WERI-Rb-1 (cell line): Measurements from ENCODE around the gene C2orf81.

Source experiments
- DNase-seq: peaks from one replicate; pipeline ENCODE4 v3.0.0-alpha.2; 2020
- H3K27ac ChIP-seq: fragments of 250-450 bp; sonication (Bioruptor Pico); 2 replicates; pipeline ENCODE4 v1.5.1; 2020; ENCODE audit warnings: mild to moderate bottlenecking, moderate library complexity
- H3K27me3 ChIP-seq: fragments of 250-450 bp; sonication (Bioruptor Pico); 2 replicates; pipeline ENCODE4 v1.5.1; 2021; ENCODE audit warnings: mild to moderate bottlenecking, low read depth, moderate library complexity; ENCODE audit not compliant: insufficient read depth, severe bottlenecking
- H3K36me3 ChIP-seq: fragments of 250-450 bp; sonication (Bioruptor Pico); 2 replicates; pipeline ENCODE4 v1.5.1; 2020; ENCODE audit warnings: mild to moderate bottlenecking, moderate library complexity
- H3K4me3 ChIP-seq: 2 replicates; pipeline ENCODE4 v1.5.1; 2011; ENCODE audit warnings: low read depth, mild to moderate bottlenecking, control low read depth, low read length
- H3K9me3 ChIP-seq: fragments of 250-450 bp; sonication (Bioruptor Pico); 2 replicates; pipeline ENCODE4 v1.5.1; 2021; ENCODE audit warnings: mild to moderate bottlenecking, moderate library complexity; ENCODE audit not compliant: severe bottlenecking
- TF ChIP-seq, protein P1 (sequence below): IDR thresholded peaks from 2 replicates; pipeline ENCODE4 v1.5.1; 2011; ENCODE audit warnings: low read depth, mild to moderate bottlenecking, control low read depth, inconsistent platforms, low read length

The C2orf81 gene

DNA sequence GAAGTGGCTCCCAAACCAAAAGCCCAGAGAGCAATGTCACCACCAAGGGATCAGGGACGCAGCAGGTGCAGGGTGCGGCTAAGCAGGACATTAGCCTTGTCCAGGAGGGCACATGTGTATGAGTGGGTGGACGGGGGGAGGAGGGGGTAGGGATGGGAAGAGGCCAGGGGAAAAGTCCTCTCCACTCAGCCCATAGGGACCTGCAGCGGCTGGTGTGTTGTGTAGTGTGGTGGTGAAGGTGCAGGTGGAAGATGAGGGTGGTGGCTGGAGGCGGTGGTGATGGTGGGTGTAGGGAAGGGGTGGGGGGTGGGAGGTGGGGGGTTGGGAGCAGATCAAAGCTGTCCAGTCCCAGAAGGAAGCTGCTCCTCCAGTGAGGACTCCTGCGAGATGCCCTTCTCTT lies 3.7 kb downstream of the C2orf81 start:
- Histone ChIP-seq H3K4me3 (no peak overlapping the region), H3K27ac (no peak overlapping the region), H3K36me3 (no peaks in the 10 kb centered on the region), H3K27me3 (no peaks in the 10 kb centered on the region), H3K9me3 (no peaks in the 10 kb centered on the region)
- DNase-seq: no peak
- TF ChIP-seq, protein P1, sequence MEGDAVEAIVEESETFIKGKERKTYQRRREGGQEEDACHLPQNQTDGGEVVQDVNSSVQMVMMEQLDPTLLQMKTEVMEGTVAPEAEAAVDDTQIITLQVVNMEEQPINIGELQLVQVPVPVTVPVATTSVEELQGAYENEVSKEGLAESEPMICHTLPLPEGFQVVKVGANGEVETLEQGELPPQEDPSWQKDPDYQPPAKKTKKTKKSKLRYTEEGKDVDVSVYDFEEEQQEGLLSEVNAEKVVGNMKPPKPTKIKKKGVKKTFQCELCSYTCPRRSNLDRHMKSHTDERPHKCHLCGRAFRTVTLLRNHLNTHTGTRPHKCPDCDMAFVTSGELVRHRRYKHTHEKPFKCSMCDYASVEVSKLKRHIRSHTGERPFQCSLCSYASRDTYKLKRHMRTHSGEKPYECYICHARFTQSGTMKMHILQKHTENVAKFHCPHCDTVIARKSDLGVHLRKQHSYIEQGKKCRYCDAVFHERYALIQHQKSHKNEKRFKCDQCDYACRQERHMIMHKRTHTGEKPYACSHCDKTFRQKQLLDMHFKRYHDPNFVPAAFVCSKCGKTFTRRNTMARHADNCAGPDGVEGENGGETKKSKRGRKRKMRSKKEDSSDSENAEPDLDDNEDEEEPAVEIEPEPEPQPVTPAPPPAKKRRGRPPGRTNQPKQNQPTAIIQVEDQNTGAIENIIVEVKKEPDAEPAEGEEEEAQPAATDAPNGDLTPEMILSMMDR: no peak

DNA sequence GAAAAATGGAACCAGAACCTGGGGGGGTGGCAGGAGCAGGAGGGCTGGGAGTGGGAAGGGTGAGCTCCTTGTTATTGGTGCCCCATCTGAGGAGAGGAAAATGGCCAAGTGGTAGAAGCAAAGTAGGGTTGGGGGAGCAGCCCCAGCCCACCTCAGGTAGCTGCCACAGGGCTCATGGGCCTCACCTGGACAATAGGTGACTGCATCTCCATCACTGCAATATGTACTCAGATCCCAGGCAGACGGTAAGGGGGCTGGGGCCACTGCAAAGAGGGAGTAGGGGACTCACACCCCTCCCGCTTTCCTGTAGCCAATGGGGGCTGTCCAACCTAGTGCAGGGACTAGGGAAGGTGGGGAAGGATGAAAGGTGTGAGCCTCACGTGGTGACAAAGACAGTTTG lies 4.2 kb downstream of the C2orf81 start:
- no peak for DNase-seq
- Histone ChIP-seq H3K9me3 (no peaks in the 10 kb centered on the region), H3K36me3 (no peaks in the 10 kb centered on the region), H3K27me3 (no peaks in the 10 kb centered on the region), H3K27ac (no peak overlapping the region), H3K4me3 (no peak overlapping the region)
- TF ChIP-seq, protein P1: no peak

DNA sequence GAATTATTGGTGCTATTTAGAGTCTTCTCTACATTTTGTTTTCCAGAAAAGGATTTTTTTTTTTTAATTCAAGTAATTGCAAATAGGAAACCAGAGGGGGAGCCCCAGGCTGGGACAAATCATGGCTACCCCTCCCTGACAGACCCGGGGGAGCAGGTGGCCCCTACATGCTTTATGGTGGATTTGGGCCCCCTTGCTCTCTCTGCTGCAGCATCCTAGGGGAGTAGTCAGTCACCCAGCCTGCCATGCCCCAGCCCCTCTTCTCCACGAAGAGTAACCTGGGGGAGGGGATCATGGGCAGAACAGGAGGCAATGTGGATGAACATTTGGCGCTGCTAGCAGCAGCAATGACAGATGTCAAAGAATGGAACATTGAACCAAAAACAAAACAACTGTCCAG lies 4.6 kb downstream of the C2orf81 start:
- no peak for DNase-seq
- H3K9me3 ChIP-seq: no peaks in the 10 kb centered on the region
- H3K36me3 ChIP-seq: no peaks in the 10 kb centered on the region
- no peak overlapping the region for H3K27ac ChIP-seq
- TF ChIP-seq, protein P1: no peak
- no peaks in the 10 kb centered on the region for H3K27me3 ChIP-seq
- H3K4me3 ChIP-seq: no peak overlapping the region

DNA sequence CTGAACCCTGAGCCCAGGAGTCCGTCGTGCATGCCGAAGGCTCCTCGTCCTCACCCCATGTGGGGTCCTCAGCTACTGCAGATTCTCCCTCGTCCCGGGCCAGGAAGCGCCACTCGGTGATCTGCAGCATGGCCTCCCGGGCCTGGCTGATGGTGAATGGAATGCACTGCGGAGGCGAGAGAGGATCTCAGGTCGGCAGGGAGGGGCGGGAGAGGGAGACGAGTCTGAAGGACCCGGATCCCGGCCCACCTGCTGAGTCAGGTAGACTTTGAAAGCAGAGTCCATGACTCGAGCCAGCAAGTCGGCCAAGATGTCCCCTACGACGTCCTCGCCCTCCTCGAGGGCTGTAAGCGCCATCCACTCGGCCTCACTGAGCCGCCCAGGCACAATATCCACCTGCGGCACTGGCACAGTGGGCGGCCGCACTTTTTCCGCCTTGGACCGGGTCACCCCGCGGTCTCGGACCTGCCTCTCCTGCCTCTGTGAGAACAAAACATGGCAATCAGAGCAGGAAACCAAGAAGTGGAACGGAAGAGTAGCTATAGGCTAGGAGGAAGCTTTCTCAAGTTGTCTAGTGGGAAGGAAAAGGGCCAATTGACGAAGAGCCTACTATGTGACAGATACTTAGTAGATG lies 5.5 kb downstream of the C2orf81 start:
- Histone ChIP-seq H3K9me3 (no peaks in the 10 kb centered on the region), H3K36me3 (no peaks in the 10 kb centered on the region), H3K27ac (no peak overlapping the region), H3K4me3 (no peak overlapping the region), H3K27me3 (no peaks in the 10 kb centered on the region)
- no peak for DNase-seq
- TF ChIP-seq, protein P1: no peak

DNA sequence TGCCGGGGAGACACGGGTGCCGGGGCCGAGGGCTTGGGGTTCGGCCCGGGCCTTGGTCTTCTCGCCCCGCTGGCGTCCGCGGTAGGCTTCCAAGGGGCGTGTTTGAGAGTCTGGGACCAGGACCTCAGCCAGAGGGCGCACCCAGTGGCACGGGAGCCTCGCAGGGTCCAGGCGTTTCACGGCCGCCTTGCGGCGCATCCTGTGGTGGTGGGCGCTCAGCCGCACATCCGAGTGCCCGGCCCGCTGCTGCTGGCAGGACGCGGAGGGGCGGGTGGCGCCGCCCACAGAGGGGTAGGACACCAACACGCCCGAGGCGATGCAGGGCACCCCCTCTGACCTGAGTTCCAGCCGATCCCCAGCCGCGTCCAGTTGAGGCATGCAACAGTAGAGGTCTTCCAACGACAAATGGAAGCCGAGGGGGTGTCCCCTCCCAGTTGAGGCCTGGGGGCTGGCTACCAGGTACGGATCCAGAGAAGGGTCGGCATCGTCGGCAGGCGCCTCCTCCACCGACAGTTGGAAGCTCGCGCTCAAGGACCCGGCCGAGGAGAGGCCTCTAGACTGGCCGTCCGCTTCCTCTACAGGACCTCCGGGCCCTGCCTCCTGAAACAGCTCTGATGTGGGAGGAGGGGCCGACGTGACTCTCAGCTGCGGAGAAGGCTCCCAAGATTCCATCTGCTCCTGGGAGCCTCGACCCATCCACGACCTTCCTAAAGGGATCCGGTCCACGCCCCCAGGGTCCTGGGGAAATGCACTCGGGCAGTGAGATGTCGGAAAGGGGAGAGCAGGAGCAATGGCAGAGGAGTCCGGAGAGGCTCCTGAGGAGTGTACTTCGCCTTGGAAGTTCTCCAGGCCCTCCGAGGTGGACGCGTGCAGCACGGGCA lies 6.3 kb downstream of the C2orf81 start:
- TF ChIP-seq, protein P1: no peak
- no peak overlapping the region for H3K27ac ChIP-seq
- no peak for DNase-seq
- H3K4me3 ChIP-seq: no peak overlapping the region
- no peaks in the 10 kb centered on the region for H3K9me3 ChIP-seq
- no peaks in the 10 kb centered on the region for H3K27me3 ChIP-seq
- H3K36me3 ChIP-seq: no peaks in the 10 kb centered on the region
